Thoracic aorta (tissue), 2 donors: ENCODE data around the gene NCOA7. TPM values are rescaled to one million over a fixed set of nuclear protein-coding genes. Genes with fewer than 3 reads are reported as not detected.
A peak's percentile ranks its signal among the peaks of the same experiment; 100 is the strongest.

Source experiments
- ATAC-seq: fragments of 150-250 bp; one replicate; pipeline ENCODE4 v1.8.0; 2017; ENCODE audit warnings: low read depth; ENCODE audit not compliant: insufficient number of reproducible peaks, low FRiP score
- DNase-seq: peaks from one replicate; pipeline ENCODE4 v3.0.0-alpha.2; 2020; ENCODE audit warnings: low spot score
- H3K27ac ChIP-seq, 2 donors: fragments of 200-600 bp; sonication (generic); 1 replicate in 1 of 2; 2 replicates in 1 of 2; pipeline ENCODE4 v1.5.1; 2016; ENCODE audit warnings: mild to moderate bottlenecking in 2 of 2, moderate library complexity in 2 of 2
- H3K27me3 ChIP-seq: fragments of 200-600 bp; sonication (generic); replicated peaks from 2 replicates; pipeline ENCODE4 v1.6.0; 2016; ENCODE audit warnings: mild to moderate bottlenecking; ENCODE audit not compliant: insufficient read depth
- H3K36me3 ChIP-seq: fragments of 200-600 bp; sonication (generic); one replicate; pipeline ENCODE4 v1.5.1; 2016
- H3K4me1 ChIP-seq, 2 donors: fragments of 200-600 bp; sonication (generic); 1 replicate in 1 of 2; 2 replicates in 1 of 2; pipeline versions ENCODE4 v1.5.1 to v1.6.0; 2016; ENCODE audit warnings: low read depth in 2 of 2, mild to moderate bottlenecking in 1 of 2; ENCODE audit not compliant: control insufficient read depth in 1 of 2
- H3K4me3 ChIP-seq: fragments of 200-600 bp; sonication (generic); 2 replicates; pipeline ENCODE4 v1.5.1; 2016; ENCODE audit warnings: mild to moderate bottlenecking
- H3K9me3 ChIP-seq: fragments of 200-600 bp; sonication (generic); 2 replicates; pipeline ENCODE4 v1.5.1; 2016
- total RNA-seq, 2 donors: library from RNA; depleted of rRNA; stranded (reverse); fragments of >200 nt; gene quantifications; one replicate each; pipeline versions ENCODE4 v1.1.0 to v1.2.3, GENCODE V29; 2016
- TF ChIP-seq, protein P1 (sequence below): fragments of 200-600 bp; sonication (generic); IDR thresholded peaks from one replicate; pipeline ENCODE4 v1.5.1; 2019; ENCODE audit warnings: antibody characterized with exemption

NCOA7 gene
- total RNA-seq, 2 donors from 2014 or later, result 29.6 to 87.1 TPM

GRCh38 chr6:125855783-125856182 lies 65.0 kb downstream of the NCOA7 start:
- H3K4me3 ChIP-seq, result no peak overlapping the region
- H3K27me3 ChIP-seq, result no peaks in the 10 kb centered on the region
- H3K36me3 ChIP-seq, result peaks cover 2% of the 10 kb centered on the region
- H3K9me3 ChIP-seq, result no peaks in the 10 kb centered on the region
- H3K4me1 ChIP-seq, result no peaks in the 10 kb centered on the region
- no peak for ATAC-seq
- TF ChIP-seq, protein P1, sequence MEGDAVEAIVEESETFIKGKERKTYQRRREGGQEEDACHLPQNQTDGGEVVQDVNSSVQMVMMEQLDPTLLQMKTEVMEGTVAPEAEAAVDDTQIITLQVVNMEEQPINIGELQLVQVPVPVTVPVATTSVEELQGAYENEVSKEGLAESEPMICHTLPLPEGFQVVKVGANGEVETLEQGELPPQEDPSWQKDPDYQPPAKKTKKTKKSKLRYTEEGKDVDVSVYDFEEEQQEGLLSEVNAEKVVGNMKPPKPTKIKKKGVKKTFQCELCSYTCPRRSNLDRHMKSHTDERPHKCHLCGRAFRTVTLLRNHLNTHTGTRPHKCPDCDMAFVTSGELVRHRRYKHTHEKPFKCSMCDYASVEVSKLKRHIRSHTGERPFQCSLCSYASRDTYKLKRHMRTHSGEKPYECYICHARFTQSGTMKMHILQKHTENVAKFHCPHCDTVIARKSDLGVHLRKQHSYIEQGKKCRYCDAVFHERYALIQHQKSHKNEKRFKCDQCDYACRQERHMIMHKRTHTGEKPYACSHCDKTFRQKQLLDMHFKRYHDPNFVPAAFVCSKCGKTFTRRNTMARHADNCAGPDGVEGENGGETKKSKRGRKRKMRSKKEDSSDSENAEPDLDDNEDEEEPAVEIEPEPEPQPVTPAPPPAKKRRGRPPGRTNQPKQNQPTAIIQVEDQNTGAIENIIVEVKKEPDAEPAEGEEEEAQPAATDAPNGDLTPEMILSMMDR, result no peak
- H3K27ac ChIP-seq, result no peak overlapping the region
- DNase-seq, result no peak

GRCh38 chr6:125857846-125858245 lies 67.1 kb downstream of the NCOA7 start:
- no peak overlapping the region for H3K27ac ChIP-seq
- peaks cover 2% of the 10 kb centered on the region for H3K36me3 ChIP-seq
- H3K4me1 ChIP-seq, result no peaks in the 10 kb centered on the region
- DNase-seq (no peak), ATAC-seq (no peak)
- TF ChIP-seq, protein P1, result no peak
- no peaks in the 10 kb centered on the region for H3K9me3 ChIP-seq
- H3K4me3 ChIP-seq, result no peak overlapping the region
- H3K27me3 ChIP-seq, result no peaks in the 10 kb centered on the region

DNA sequence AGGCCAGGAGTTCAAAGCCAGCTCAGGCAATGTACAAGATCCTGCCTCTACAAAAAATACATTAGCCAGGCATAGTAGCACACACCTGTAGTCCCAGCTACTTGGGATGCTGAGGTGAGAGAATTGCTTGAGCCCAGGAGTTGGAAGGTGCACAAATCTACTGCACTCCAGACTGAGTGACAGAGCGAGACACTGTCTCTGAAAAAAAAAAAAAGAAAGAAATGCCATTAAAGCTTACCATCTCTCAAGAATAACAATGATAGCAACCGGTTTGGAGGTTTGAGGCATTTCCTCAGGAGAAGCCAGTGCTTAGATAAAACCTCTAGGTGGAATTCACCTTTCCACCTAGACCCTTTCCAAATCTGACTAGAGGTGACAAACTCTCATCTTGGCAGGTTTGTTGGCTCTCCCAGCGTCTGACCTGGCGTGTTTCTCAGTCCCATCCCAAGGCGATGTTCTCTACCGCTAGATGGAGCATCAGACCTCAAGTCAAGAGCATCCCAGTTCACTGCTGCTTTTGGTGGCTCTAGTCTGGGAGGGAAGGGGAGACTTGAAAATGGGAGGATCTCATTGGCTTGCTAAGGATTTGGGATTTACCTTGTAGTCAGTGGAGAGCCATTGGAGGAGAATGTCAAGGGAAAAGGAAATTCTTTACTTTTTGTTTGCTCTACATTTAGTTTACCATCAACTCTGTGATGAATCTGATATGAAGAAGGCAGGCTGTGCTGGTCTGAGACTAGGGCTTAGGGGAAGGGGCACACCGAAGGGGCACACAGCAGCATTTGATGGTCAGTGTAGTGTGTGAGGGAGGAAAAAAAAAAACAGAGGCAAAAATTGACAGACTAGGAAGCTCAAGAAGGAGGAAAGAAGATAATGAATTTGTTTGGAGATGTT lies 67.9 kb downstream of the NCOA7 start:
- Histone ChIP-seq H3K4me1 (no peaks in the 10 kb centered on the region), H3K4me3 (no peak overlapping the region), H3K9me3 (no peaks in the 10 kb centered on the region), H3K27ac (no peak overlapping the region), H3K27me3 (no peaks in the 10 kb centered on the region), H3K36me3 (peaks cover 2% of the 10 kb centered on the region)
- DNase-seq (no peak), ATAC-seq (no peak)
- TF ChIP-seq, protein P1, result peak; percentile 34

- DNase-seq (no peak), ATAC-seq (no peak)
- TF ChIP-seq, protein P1, result no peak
- H3K27me3 ChIP-seq, result no peaks in the 10 kb centered on the region
- H3K9me3 ChIP-seq, result no peaks in the 10 kb centered on the region
- peaks cover 2% of the 10 kb centered on the region for H3K36me3 ChIP-seq
- H3K4me1 ChIP-seq, result no peaks in the 10 kb centered on the region
- H3K27ac ChIP-seq, result no peak overlapping the region
- no peak overlapping the region for H3K4me3 ChIP-seq
Measured at GRCh38 chr6:125859727-125860126, 69.0 kb downstream of the NCOA7 start.

DNA sequence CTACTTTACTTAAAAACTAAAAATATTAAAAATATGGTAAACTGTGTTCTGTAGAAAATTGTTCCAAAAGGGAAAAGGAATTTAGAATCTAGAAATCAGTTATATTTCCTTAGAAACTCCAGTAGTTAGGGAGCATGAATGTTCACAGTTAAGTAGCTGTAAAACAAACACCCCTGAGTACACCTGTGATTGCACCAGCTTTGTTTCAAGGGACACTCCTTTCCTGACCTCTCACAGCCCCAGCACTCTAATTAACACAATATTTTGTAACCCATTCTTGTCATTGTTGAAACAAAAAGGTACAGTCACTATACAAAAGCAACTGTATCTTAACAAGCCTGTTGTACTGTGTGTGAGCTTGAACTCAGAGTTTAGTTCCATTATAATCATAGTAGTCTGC lies 72.3 kb downstream of the NCOA7 start:
- no peaks in the 10 kb centered on the region for H3K36me3 ChIP-seq
- no peak overlapping the region for H3K27ac ChIP-seq
- H3K27me3 ChIP-seq, result no peaks in the 10 kb centered on the region
- H3K9me3 ChIP-seq, result no peaks in the 10 kb centered on the region
- H3K4me3 ChIP-seq, result no peak overlapping the region
- no peaks in the 10 kb centered on the region for H3K4me1 ChIP-seq
- TF ChIP-seq, protein P1, result no peak
- ATAC-seq (no peak), DNase-seq (no peak)
